B cell (primary cell): ENCODE data around the gene ANO9.

Experiments
- EZH2 ChIP-seq: IDR thresholded peaks from 2 replicates; pipeline ENCODE4 v1.6.1; 2012; ENCODE audit warnings: borderline replicate concordance, low read depth, mild to moderate bottlenecking, moderate library complexity, low read length; ENCODE audit not compliant: insufficient read depth, poor library complexity, severe bottlenecking
- TF ChIP-seq, protein P1 (sequence below): fragments of 200-600 bp; IDR thresholded peaks from one replicate; pipeline ENCODE4 v1.8.0; 2022; ENCODE audit warnings: antibody characterized with exemption, mild to moderate bottlenecking

DNA sequence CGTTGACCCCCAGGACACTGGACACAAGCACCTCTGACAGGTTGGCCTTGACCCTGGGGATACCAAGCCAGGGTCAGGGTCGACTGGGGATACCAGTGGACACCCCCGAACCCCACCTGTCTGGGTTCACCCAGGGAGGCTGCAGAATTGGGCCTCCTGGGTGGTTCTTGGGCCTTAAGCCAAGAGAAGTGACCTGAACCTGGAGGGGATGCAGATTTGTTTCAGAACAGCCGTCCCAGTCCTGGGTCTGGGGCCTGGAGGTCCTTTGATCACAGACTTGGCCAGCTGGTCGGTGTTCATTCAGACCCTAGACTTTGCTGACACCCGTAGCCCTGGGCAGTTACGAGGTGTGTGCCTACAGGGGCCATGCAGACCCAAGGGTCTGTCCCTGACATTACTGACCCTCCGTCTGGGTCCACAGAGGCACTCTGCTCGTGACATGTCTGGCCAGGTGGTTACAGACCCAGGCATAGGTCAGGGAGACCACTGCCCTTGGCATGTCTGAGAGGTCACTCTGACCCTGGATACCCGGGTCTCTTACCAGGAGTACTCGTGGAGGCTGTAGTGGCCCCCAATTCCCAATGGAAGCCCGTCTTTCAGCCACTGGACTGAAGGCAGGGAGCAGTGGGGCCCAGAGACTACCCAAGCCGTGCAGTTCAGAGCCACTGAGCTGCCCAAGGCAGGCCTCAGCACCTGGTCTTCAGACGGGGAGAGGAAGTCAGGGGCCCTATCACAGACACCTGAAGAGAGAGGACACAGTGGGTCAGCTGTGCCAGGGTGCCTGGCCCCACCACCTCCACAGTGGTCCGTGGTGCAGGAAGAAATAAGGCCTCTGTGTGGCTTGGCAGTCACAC lies 33.4 kb downstream of the ANO9 start:
- TF ChIP-seq, protein P1, sequence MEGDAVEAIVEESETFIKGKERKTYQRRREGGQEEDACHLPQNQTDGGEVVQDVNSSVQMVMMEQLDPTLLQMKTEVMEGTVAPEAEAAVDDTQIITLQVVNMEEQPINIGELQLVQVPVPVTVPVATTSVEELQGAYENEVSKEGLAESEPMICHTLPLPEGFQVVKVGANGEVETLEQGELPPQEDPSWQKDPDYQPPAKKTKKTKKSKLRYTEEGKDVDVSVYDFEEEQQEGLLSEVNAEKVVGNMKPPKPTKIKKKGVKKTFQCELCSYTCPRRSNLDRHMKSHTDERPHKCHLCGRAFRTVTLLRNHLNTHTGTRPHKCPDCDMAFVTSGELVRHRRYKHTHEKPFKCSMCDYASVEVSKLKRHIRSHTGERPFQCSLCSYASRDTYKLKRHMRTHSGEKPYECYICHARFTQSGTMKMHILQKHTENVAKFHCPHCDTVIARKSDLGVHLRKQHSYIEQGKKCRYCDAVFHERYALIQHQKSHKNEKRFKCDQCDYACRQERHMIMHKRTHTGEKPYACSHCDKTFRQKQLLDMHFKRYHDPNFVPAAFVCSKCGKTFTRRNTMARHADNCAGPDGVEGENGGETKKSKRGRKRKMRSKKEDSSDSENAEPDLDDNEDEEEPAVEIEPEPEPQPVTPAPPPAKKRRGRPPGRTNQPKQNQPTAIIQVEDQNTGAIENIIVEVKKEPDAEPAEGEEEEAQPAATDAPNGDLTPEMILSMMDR = no peak
- no peak for TF ChIP-seq EZH2
